HT-29 (cell line): ENCODE measurements around the gene HSD17B2. TPM values are rescaled to one million over a fixed set of nuclear protein-coding genes. Genes with fewer than 3 reads are reported as not detected.

ENCODE experiments used
- DNase-seq: peaks from one replicate; pipeline ENCODE4 v3.0.0-alpha.2; 2015; ENCODE audit warnings: low spot score
- total RNA-seq: library from RNA; depleted of rRNA; stranded (reverse); fragments of >200 nt; shearing (Covaris generic); gene quantifications from 2 replicates; pipeline ENCODE4 v1.2.3, GENCODE V29; 2014

The HSD17B2 gene
- total RNA-seq, 1 experiment from 2014 or later: 39.0 TPM

GRCh38 chr16:82047787-82048186, 12.7 kb downstream of the HSD17B2 start:
- no peak for DNase-seq

- no peak for DNase-seq
These were observed 14.4 kb downstream of the HSD17B2 start for GRCh38 chr16:82049484-82049883.

GRCh38 chr16:82050506-82050905, 15.5 kb downstream of the HSD17B2 start:
- DNase-seq: no peak

GRCh38 chr16:82050909-82051357, 15.9 kb downstream of the HSD17B2 start:
- no peak for DNase-seq

GRCh38 chr16:82051656-82052055, 16.6 kb downstream of the HSD17B2 start:
- no peak for DNase-seq

- no peak for DNase-seq
These were observed 20.1 kb downstream of the HSD17B2 start for GRCh38 chr16:82055117-82055516.

GRCh38 chr16:82055728-82056549, 20.9 kb downstream of the HSD17B2 start:
- DNase-seq: no peak

GRCh38 chr16:82056550-82056896, 21.5 kb downstream of the HSD17B2 start:
- DNase-seq: no peak

- no peak for DNase-seq
These were observed 24.3 kb downstream of the HSD17B2 start for GRCh38 chr16:82059161-82059982.

- DNase-seq: peak; percentile 47
These were observed 24.9 kb downstream of the HSD17B2 start for GRCh38 chr16:82059983-82060421.

- peak; percentile 51 for DNase-seq
These were observed 26.9 kb downstream of the HSD17B2 start for GRCh38 chr16:82061861-82062525.

GRCh38 chr16:82062645-82063058, 27.6 kb downstream of the HSD17B2 start:
- DNase-seq: no peak

GRCh38 chr16:82063456-82064082, 28.5 kb downstream of the HSD17B2 start:
- no peak for DNase-seq

GRCh38 chr16:82067042-82067803, 32.2 kb downstream of the HSD17B2 start:
- no peak for DNase-seq

- no peak for DNase-seq
These were observed 32.8 kb downstream of the HSD17B2 start for GRCh38 chr16:82067804-82068325.

- DNase-seq: no peak
These were observed 35.8 kb downstream of the HSD17B2 start for GRCh38 chr16:82070656-82071369.

- DNase-seq: no peak
These were observed 36.4 kb downstream of the HSD17B2 start for GRCh38 chr16:82071421-82071820.

- no peak for DNase-seq
These were observed 37.3 kb downstream of the HSD17B2 start for GRCh38 chr16:82072313-82072712.

GRCh38 chr16:82074019-82074558, 39.0 kb downstream of the HSD17B2 start:
- DNase-seq: no peak

GRCh38 chr16:82078125-82078524, 43.1 kb downstream of the HSD17B2 start:
- DNase-seq: no peak
